Pancreas (tissue), 10 donors: Measurements from ENCODE around the gene NPHS1. TPM values are rescaled to one million over a fixed set of nuclear protein-coding genes. Genes with fewer than 3 reads are reported as not detected.

Source experiments
- ATAC-seq, 4 donors: fragments of 200-7000 bp; cut with Tn5 transposase; one replicate each; pipeline versions ENCODE4 v1.8.0 to v1.9.1; 2020; ENCODE audit warnings: mild to moderate bottlenecking in 4 of 4, moderate library complexity in 4 of 4
- DNase-seq, 6 donors: peaks; one replicate each; pipeline ENCODE4 v3.0.0-alpha.2; 2020
- FAIRE-seq: peaks from 2 replicates; lab custom pipeline; 2012; peaks lifted over from hg19 to GRCh38; lab: Jason Lieb, UNC
- H3K27ac ChIP-seq, 4 donors: fragments of 200-600 bp; sonication (generic); 1 replicate in 3 of 4; 2 replicates in 1 of 4; pipeline versions ENCODE4 v1.5.0 to v1.8.0; 2020
- H3K27me3 ChIP-seq, 4 donors: fragments of 200-600 bp; one replicate each; pipeline ENCODE4 v1.8.0; 2021
- H3K36me3 ChIP-seq, 3 donors: fragments of 200-600 bp; sonication (generic) in 1 of 3; one replicate each; pipeline versions ENCODE4 v1.5.0 to v1.8.0; 2020 to 2021
- H3K4me1 ChIP-seq, 3 donors: fragments of 200-600 bp; one replicate each; pipeline ENCODE4 v1.8.0; 2021
- H3K4me3 ChIP-seq, 4 donors: fragments of 200-600 bp; sonication (generic) in 2 of 4; one replicate each; pipeline versions ENCODE4 v1.5.0 to v1.8.0; 2020 to 2021
- H3K9me3 ChIP-seq, 4 donors: fragments of 200-600 bp; one replicate each; pipeline ENCODE4 v1.8.0; 2021
- WGBS, 2 donors: extraction: QIAGEN DNeasy Blood & Tissue Kit; methylation state at CpG; one replicate each; pipeline ENCODE4 v1.1.7; 2013; 5-methylcytosine and 5-hydroxymethylcytosine counted together
- intact Hi-C, 3 donors: fragments of 100-400 bp; cut with DNase I; formaldehyde crosslinking; loops; one replicate each; pipeline versions ENCODE4 v1.11.1 to v1.14.2; 2022
- polyA plus RNA-seq, 2 donors: library from polyadenylated mRNA; stranded (reverse); fragments of 200-250 nt; gene quantifications; one replicate each; pipeline ENCODE4 v1.2.3, GENCODE V29; 2013
- total RNA-seq, 6 donors: library from RNA; stranded (reverse); fragmentation: NEBNext Ultra II Directional in 4 of 6; extraction: Animal tissue kit (Norgen Biotek cat#: 25700) in 4 of 6; gene quantifications; one replicate each; pipeline versions ENCODE4 v1.2.1 to v1.2.4, GENCODE V29; 2021 to 2023
- TF ChIP-seq, protein P1 (sequence below), 4 donors: fragments of 200-600 bp; sonication (generic) in 3 of 4; IDR thresholded peaks; one replicate each; pipeline versions ENCODE4 v1.5.0 to v1.8.0; 2021; ENCODE audit warnings: antibody characterized with exemption in 4 of 4
- donor health status: healthy with polysubstance abuse.
- donor health status: DM: no; HTN: no; CAD: no; lungs with moderate emphysema.
- donor health status: DM: no; HTN: no; CAD: no.
- donor health status: control.
- donor health status: control.
- donor health status: Bipolar disorder and iron deficiency.
- donor health status: DM: yes; HTN: yes; CAD: no.
- donor health status: DM: no; HTN: no; CAD: no.
- donor health status: DM: no; HTN: no; CAD: no.
- donor health status: DM: yes; HTN: yes; CAD: no.

Gene NPHS1
- total and polyA plus RNA-seq, 8 donors: 11.5 to 32.3 (median 16.5) TPM

DNA sequence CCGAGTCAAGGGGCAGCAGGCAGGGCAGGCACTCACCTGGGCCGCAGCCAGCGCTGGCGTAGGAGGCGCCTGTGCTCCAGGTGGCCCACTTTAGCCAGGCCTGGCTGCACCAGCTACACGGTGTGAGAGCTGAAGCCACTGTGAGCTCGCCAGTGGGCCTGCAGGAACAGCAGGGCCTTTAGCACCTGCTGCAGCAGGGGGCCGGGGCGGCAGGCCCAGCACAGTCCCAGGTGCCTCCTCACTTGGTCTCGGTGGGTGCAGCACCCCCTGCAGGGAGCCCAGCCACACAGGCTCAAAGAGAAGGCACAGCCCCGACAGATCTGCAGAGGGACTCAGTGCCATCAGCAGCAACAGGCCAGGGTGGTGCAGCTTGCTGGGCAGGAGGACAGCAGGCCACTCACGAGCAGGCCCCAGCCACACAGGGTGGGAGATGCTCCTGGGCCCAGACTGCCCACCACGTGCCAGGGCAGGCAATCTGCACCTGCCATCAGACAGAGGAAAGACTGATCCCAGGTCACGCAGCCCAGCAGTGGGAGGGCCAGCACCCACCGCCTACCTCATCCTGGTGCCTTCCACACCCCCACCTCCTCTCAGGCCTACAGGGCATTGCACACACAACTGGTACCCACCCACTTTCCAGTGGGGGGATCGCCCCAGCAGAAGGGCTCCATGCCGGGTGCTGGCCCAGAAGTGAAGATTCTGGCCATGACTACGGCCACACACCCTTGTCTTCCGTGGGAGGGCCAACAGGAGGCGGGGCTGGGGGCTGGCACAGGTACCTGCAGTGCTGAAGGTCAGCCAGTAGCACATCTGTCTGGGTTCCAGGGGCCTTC is 61.1 kb downstream of the NPHS1 start:
- Histone ChIP-seq H3K4me1 (peaks cover 0 to 4% (median 0%) of the 10 kb centered on the region in 3 donors), H3K27me3 (no peaks in the 10 kb centered on the region), H3K9me3 (no peaks in the 10 kb centered on the region), H3K36me3 (no peaks in the 10 kb centered on the region), H3K27ac (no peak overlapping the region), H3K4me3 (no peak overlapping the region)
- peak; percentile 77 to 94 (median 87) for ATAC-seq
- intact Hi-C loops: no loop called here
- WGBS, 2 donors: 49 to 54% methylated on average over 19 to 20 of the region's 20 CpGs
- no peak for FAIRE-seq
- TF ChIP-seq, protein P1, sequence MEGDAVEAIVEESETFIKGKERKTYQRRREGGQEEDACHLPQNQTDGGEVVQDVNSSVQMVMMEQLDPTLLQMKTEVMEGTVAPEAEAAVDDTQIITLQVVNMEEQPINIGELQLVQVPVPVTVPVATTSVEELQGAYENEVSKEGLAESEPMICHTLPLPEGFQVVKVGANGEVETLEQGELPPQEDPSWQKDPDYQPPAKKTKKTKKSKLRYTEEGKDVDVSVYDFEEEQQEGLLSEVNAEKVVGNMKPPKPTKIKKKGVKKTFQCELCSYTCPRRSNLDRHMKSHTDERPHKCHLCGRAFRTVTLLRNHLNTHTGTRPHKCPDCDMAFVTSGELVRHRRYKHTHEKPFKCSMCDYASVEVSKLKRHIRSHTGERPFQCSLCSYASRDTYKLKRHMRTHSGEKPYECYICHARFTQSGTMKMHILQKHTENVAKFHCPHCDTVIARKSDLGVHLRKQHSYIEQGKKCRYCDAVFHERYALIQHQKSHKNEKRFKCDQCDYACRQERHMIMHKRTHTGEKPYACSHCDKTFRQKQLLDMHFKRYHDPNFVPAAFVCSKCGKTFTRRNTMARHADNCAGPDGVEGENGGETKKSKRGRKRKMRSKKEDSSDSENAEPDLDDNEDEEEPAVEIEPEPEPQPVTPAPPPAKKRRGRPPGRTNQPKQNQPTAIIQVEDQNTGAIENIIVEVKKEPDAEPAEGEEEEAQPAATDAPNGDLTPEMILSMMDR (IDR thresholded peaks at IDR 0.05): no peak
- DNase-seq: peak; percentile 66 to 91 (median 78)

DNA sequence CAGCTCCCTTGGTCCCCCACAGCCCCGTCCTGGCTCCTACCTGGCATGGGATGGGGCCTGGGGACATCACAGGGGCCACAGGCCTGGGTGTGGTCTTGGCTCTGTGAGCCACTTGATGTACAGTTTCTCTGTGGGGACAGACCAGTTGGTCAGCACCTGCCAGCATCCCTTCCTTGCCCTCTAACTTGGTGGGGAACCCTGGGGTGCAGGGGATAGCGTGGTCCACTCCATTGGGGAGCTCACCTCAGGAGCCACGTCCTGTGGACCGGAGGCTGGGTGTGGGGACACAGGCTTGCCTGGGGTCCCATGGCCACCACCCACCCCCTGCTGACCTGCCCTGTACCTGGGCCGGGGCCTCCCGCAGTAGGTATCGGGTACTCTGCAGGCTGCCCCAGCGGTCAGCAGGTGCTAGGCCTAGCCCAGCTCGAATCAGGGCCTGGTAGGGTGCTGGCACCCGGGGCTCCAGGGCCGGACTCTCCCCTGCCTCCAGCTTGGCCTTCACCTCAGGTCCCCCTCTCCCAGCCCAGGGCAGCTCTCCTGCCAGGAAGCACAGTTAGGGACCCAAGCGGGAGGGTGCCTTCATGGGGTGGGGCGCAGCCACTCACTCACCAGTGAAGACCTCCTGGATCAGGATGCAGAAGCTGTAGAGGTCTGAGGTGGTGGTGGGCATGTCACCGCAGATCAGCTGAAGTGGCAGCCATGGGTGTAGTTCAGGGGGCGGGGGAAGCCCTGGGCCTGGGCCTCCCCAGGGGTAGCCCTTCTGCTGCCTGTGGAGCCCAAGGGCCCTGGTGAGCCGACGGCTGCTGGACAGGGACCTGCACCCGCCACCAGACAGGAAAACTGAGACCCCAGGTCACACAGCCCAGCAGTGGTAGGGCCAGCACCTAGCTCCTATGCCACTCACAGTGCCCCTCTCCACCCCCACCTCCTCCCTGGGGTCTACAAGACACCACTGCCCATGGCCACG is 62.0 kb downstream of the NPHS1 start:
- WGBS, 2 donors: 82 to 84% methylated on average over 16 to 19 of the region's 19 CpGs
- Histone ChIP-seq H3K4me3 (no peak overlapping the region), H3K36me3 (no peaks in the 10 kb centered on the region), H3K27me3 (no peaks in the 10 kb centered on the region), H3K9me3 (no peaks in the 10 kb centered on the region), H3K27ac (no peak overlapping the region), H3K4me1 (peaks cover 0 to 4% (median 0%) of the 10 kb centered on the region in 3 donors)
- intact Hi-C loops: no loop called here
- TF ChIP-seq, protein P1 (IDR thresholded peaks at IDR 0.05): no peak
- peak in 3 of 6 donors; percentile 30 to 68 (median 57) for DNase-seq
- ATAC-seq: no peak
- no peak for FAIRE-seq

DNA sequence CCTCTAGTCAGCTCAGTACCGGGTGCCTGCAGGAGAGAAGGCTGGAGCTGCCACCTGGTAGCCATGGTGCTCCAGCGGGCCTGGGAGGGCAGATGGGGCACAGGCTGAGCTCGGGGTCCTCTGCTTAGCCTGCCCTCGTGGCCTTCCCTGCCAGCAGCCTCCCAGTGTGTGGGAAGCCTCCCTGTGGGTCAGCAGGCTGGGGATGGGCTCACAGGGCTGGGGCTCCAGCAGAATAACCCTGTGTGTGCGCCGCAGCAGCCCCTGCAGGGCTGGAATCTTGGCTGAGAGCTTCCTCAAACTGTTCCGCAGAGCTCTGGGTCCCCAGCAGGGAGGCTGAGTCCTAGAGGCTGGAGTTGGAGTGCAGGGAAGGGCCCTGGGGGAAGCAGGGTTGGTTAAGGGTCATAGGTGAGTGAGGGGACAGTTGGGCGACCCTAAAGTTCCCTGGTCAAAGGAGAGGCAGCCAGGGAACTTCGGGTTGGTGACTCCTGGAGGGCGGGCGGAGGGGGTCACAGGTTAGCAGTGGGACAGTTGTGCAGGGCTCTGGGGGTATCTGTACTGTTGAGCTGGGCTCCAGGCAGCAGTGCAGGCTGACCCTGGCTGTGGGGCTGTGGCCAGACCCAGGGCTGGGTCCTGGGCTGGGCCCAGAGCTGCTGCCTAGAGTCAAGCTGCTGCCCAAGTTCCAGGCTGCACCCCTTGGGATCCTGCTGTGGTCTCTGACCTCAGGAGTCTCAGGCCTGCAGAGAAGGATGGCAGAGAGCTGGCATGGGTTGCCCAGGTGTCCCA is 62.9 kb downstream of the NPHS1 start:
- no peak overlapping the region for H3K4me3 ChIP-seq
- H3K27me3 ChIP-seq: no peaks in the 10 kb centered on the region
- no peak for FAIRE-seq
- no peaks in the 10 kb centered on the region for H3K36me3 ChIP-seq
- peaks cover 0 to 4% (median 0%) of the 10 kb centered on the region in 3 donors for H3K4me1 ChIP-seq
- H3K27ac ChIP-seq: no peak overlapping the region
- peak in 1 of 6 donors; percentile 23 for DNase-seq
- H3K9me3 ChIP-seq: no peaks in the 10 kb centered on the region
- WGBS, 2 donors: 90 to 91% methylated on average over 11 of the region's 11 CpGs
- intact Hi-C loops: no loop called here
- ATAC-seq: no peak
- TF ChIP-seq, protein P1 (IDR thresholded peaks at IDR 0.05): no peak

DNA sequence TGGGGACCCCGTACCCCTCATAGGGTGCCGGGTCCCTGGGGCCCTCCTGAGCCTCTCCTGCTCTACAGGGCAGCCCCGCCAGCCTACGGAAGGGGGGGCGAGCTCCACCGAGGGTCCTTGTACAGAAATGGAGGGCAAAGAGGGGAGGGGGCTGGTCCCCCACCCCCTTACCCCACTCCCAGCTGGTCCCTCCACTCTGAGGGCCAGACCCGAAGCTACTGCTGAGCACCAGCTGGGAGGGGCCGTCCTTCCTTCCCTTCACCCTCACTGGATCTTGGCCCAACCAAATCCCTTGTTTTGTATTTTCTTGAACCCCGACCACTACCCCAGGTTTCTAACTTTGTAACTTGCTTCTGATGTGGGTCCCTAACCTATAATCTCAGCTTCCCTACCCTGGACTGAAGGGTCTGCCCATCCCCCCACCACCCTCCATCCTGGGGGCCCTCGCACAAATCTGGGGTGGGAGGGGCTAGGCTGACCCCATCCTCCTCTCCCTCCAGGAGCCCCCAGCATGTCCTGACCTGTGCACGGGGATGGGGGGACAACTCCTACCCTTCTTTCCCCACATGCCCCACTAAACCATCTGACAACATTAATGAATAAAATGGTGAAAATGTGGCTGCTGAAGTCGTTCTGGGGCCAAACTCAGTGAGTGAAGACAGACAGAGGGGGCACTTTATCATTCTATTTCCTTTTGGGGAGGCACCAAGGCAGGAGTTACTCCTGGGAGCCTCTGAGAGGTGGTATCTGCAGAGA is 63.9 kb downstream of the NPHS1 start:
- H3K4me1 ChIP-seq: peaks cover 0 to 4% (median 0%) of the 10 kb centered on the region in 3 donors

More for the DNA sequence above, 63.9 kb downstream of the NPHS1 start:
- intact Hi-C loops: no loop called here
- 80 to 85% methylated on average over 12 of the region's 12 CpGs for WGBS, 2 donors
- Histone ChIP-seq H3K4me3 (no peak overlapping the region), H3K36me3 (no peaks in the 10 kb centered on the region), H3K27me3 (no peaks in the 10 kb centered on the region), H3K9me3 (no peaks in the 10 kb centered on the region), H3K27ac (no peak overlapping the region)
- no peak for FAIRE-seq
- TF ChIP-seq, protein P1 (IDR thresholded peaks at IDR 0.05): no peak
- no peak for ATAC-seq
- DNase-seq: no peak
